ENCODE measurements around the gene OR8B8. TPM values are rescaled to one million over a fixed set of nuclear protein-coding genes. Genes with fewer than 3 reads are reported as not detected.
"Not testable (repeated sequence)": the region's sequence is repeated elsewhere in the genome, so short reads cannot be mapped to it uniquely, and the experiment has no call there.

OR8B8 gene
- total RNA-seq, 1 experiment from 2014 or later = not detected

- Histone ChIP-seq H3K36me3 (no peaks in the 10 kb centered on the region), H3K9me3 (peaks cover 2% of the 10 kb centered on the region; the same call in 1 of the 2 replicates), H3K27me3 (no peaks in the 10 kb centered on the region), H3K4me3 (no peak overlapping the region)
- DNase-seq = no peak
Measured at GRCh38 chr11:124460459-124460858, 15.0 kb upstream of the OR8B8 start.

GRCh38 chr11:124459379-124459778, 13.9 kb upstream of the OR8B8 start:
- not testable (repeated sequence) for H3K36me3 ChIP-seq, DNase-seq, H3K27me3 ChIP-seq, H3K4me3 ChIP-seq, H3K9me3 ChIP-seq

- Histone ChIP-seq H3K9me3 (peaks cover 2% of the 10 kb centered on the region; the same call in 1 of the 2 replicates), H3K4me3 (no peak overlapping the region), H3K27me3 (0 out of 2 replicates have a peak, but pooled peaks cover 2% of the 10 kb centered on the region), H3K36me3 (no peaks in the 10 kb centered on the region)
- DNase-seq = no peak
Measured at GRCh38 chr11:124454552-124454951, 9.1 kb upstream of the OR8B8 start.

GRCh38 chr11:124446916-124447315, 1.4 kb upstream of the OR8B8 start:
- Histone ChIP-seq H3K36me3 (no peaks in the 10 kb centered on the region), H3K27me3 (no peaks in the 10 kb centered on the region), H3K9me3 (no peaks in the 10 kb centered on the region), H3K4me3 (no peak overlapping the region)
- DNase-seq = no peak

GRCh38 chr11:124442847-124443246, 2.6 kb downstream of the OR8B8 start:
- DNase-seq = no peak
- Histone ChIP-seq H3K4me3 (no peak overlapping the region), H3K9me3 (no peaks in the 10 kb centered on the region), H3K36me3 (no peaks in the 10 kb centered on the region), H3K27me3 (no peaks in the 10 kb centered on the region)

- H3K36me3 ChIP-seq = no peaks in the 10 kb centered on the region
Measured at GRCh38 chr11:124442442-124442841, 3.1 kb downstream of the OR8B8 start.

GRCh38 chr11:124441519-124441918, 4.0 kb downstream of the OR8B8 start:
- H3K36me3 ChIP-seq = no peaks in the 10 kb centered on the region

More at GRCh38 chr11:124442442-124442841, 3.1 kb downstream of the OR8B8 start:
- DNase-seq = no peak
- Histone ChIP-seq H3K4me3 (no peak overlapping the region), H3K27me3 (no peaks in the 10 kb centered on the region), H3K9me3 (no peaks in the 10 kb centered on the region)

GRCh38 chr11:124441081-124441480, 4.4 kb downstream of the OR8B8 start:
- DNase-seq = no peak
- no peaks in the 10 kb centered on the region for H3K9me3 ChIP-seq
- no peak overlapping the region for H3K4me3 ChIP-seq
- H3K27me3 ChIP-seq = 0 out of 2 replicates have a peak, but pooled peaks cover 4% of the 10 kb centered on the region
- no peaks in the 10 kb centered on the region for H3K36me3 ChIP-seq

More at GRCh38 chr11:124441519-124441918, 4.0 kb downstream of the OR8B8 start:
- no peaks in the 10 kb centered on the region for H3K9me3 ChIP-seq
- H3K27me3 ChIP-seq = 0 out of 2 replicates have a peak, but pooled peaks cover 2% of the 10 kb centered on the region
- H3K4me3 ChIP-seq = no peak overlapping the region
- DNase-seq = no peak

- Histone ChIP-seq H3K4me3 (no peak overlapping the region), H3K36me3 (no peaks in the 10 kb centered on the region), H3K9me3 (no peaks in the 10 kb centered on the region), H3K27me3 (0 out of 2 replicates have a peak, but pooled peaks cover 5% of the 10 kb centered on the region)
- DNase-seq = no peak
Measured at GRCh38 chr11:124440608-124441007, 4.9 kb downstream of the OR8B8 start.

- H3K9me3 ChIP-seq = peaks cover 3% of the 10 kb centered on the region; the same call in 1 of the 2 replicates
- no peaks in the 10 kb centered on the region for H3K36me3 ChIP-seq
- peaks cover 9% of the 10 kb centered on the region; the same call in 1 of the 2 replicates for H3K27me3 ChIP-seq
- no peak for DNase-seq
- no peak overlapping the region for H3K4me3 ChIP-seq
Measured at GRCh38 chr11:124434699-124435098, 10.8 kb downstream of the OR8B8 start.

- DNase-seq = no peak
- H3K36me3 ChIP-seq = no peaks in the 10 kb centered on the region
- peaks cover 4% of the 10 kb centered on the region; the same call in 1 of the 2 replicates for H3K27me3 ChIP-seq
- H3K4me3 ChIP-seq = no peak overlapping the region
- H3K9me3 ChIP-seq = peaks cover 4% of the 10 kb centered on the region; the same call in 1 of the 2 replicates
Measured at GRCh38 chr11:124429599-124429998, 15.9 kb downstream of the OR8B8 start.

GRCh38 chr11:124424384-124424921, 21.0 kb downstream of the OR8B8 start, which contains the start of gene OR8B4:
Gene OR8B4, minus strand, starts transcription at chr11:124424871. Its CDS starts 0 bp downstream, at chr11:124424871.
- Histone ChIP-seq H3K36me3 (no peaks in the 10 kb centered on the region), H3K9me3 (no peaks in the 10 kb centered on the region), H3K27me3 (0 out of 2 replicates have a peak, but pooled peaks cover 2% of the 10 kb centered on the region), H3K4me3 (no peak within 1 kb of the TSS)
- DNase-seq = no peak

GRCh38 chr11:124421043-124421442, 24.5 kb downstream of the OR8B8 start:
- Histone ChIP-seq H3K36me3 (no peaks in the 10 kb centered on the region), H3K9me3 (no peaks in the 10 kb centered on the region), H3K27me3 (peaks cover 2% of the 10 kb centered on the region; the same call in 1 of the 2 replicates), H3K4me3 (no peak overlapping the region)
- DNase-seq = no peak

- Histone ChIP-seq H3K9me3 (no peaks in the 10 kb centered on the region), H3K36me3 (no peaks in the 10 kb centered on the region), H3K4me3 (no peak overlapping the region), H3K27me3 (peaks cover 2% of the 10 kb centered on the region; the same call in 1 of the 2 replicates)
- DNase-seq = no peak
Measured at GRCh38 chr11:124415356-124415923, 30.1 kb downstream of the OR8B8 start.

- Histone ChIP-seq H3K27me3 (peaks cover 3% of the 10 kb centered on the region; the same call in 1 of the 2 replicates), H3K36me3 (no peaks in the 10 kb centered on the region), H3K4me3 (no peak overlapping the region), H3K9me3 (no peaks in the 10 kb centered on the region)
- no peak for DNase-seq
Measured at GRCh38 chr11:124409906-124410305, 35.6 kb downstream of the OR8B8 start.

- no peak overlapping the region for H3K4me3 ChIP-seq
- peaks cover 3% of the 10 kb centered on the region; the same call in 1 of the 2 replicates for H3K27me3 ChIP-seq
- no peaks in the 10 kb centered on the region for H3K36me3 ChIP-seq
- DNase-seq = no peak
- no peaks in the 10 kb centered on the region for H3K9me3 ChIP-seq
Measured at GRCh38 chr11:124405581-124405980, 39.9 kb downstream of the OR8B8 start.

- DNase-seq, H3K9me3 ChIP-seq, H3K4me3 ChIP-seq, H3K27me3 ChIP-seq, H3K36me3 ChIP-seq: not testable (repeated sequence)
Measured at GRCh38 chr11:124403186-124403585, 42.3 kb downstream of the OR8B8 start.

Data from MG63 (cell line).